Stomach (tissue), 4 donors: ENCODE measurements around the gene RWDD4.

Experiments
- POLR2A ChIP-seq, 4 donors: fragments of 450-650 bp; IDR thresholded peaks; one replicate each; pipeline ENCODE4 v1.6.1; 2016; ENCODE audit warnings: antibody characterized with exemption in 4 of 4, control low read depth in 2 of 4, mild to moderate bottlenecking in 1 of 4, moderate library complexity in 1 of 4
- TF ChIP-seq, protein P1 (sequence below), 7 experiments: fragments of 450-650 bp in 4 of 7; fragments of 200-600 bp in 3 of 7; sonication (generic) in 3 of 7; IDR thresholded peaks; one replicate each; pipeline ENCODE4 v1.5.1; 2016 to 2019; ENCODE audit warnings: antibody characterized with exemption in 7 of 7, control low read depth in 2 of 7, mild to moderate bottlenecking in 1 of 7

- TF ChIP-seq, protein P1, sequence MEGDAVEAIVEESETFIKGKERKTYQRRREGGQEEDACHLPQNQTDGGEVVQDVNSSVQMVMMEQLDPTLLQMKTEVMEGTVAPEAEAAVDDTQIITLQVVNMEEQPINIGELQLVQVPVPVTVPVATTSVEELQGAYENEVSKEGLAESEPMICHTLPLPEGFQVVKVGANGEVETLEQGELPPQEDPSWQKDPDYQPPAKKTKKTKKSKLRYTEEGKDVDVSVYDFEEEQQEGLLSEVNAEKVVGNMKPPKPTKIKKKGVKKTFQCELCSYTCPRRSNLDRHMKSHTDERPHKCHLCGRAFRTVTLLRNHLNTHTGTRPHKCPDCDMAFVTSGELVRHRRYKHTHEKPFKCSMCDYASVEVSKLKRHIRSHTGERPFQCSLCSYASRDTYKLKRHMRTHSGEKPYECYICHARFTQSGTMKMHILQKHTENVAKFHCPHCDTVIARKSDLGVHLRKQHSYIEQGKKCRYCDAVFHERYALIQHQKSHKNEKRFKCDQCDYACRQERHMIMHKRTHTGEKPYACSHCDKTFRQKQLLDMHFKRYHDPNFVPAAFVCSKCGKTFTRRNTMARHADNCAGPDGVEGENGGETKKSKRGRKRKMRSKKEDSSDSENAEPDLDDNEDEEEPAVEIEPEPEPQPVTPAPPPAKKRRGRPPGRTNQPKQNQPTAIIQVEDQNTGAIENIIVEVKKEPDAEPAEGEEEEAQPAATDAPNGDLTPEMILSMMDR (IDR thresholded peaks at IDR 0.05): no peak
- no peak for TF ChIP-seq POLR2A (IDR thresholded peaks at IDR 0.05)
Measured at GRCh38 chr4:183609151-183609550, 49.8 kb downstream of the RWDD4 start.
